SU-DHL-6 (cell line): Measurements from ENCODE around the gene NME7.

ENCODE experiments used
- H2AFZ ChIP-seq: fragments of 200-600 bp; sonication (generic); 2 replicates; pipeline ENCODE4 v1.6.1; 2014; ENCODE audit warnings: low read depth, mild to moderate bottlenecking, moderate library complexity, mixed read lengths, antibody characterized with exemption, low read length; ENCODE audit not compliant: severe bottlenecking
- H3F3A ChIP-seq: fragments of 200-600 bp; shearing (Covaris generic); 2 replicates; pipeline ENCODE4 v1.6.0; 2016; ENCODE audit warnings: antibody characterized with exemption, mild to moderate bottlenecking; ENCODE audit not compliant: insufficient read depth
- H3K27ac ChIP-seq: fragments of 200-600 bp; sonication (generic); 2 replicates; pipeline ENCODE4 v1.5.1; 2016; ENCODE audit warnings: low read depth, mild to moderate bottlenecking, low read length, moderate library complexity, mixed read lengths
- H3K27me3 ChIP-seq: fragments of 200-600 bp; sonication (generic), shearing (Covaris generic); 2 replicates; pipeline ENCODE4 v1.6.0; 2014; ENCODE audit warnings: mild to moderate bottlenecking, low read length
- H3K36me3 ChIP-seq: fragments of 200-600 bp; sonication (generic); 2 replicates; pipeline ENCODE4 v1.6.1; 2014; ENCODE audit warnings: mild to moderate bottlenecking, low read length, mixed read lengths
- H3K4me2 ChIP-seq: fragments of 300-600, 200-600 bp; shearing (Covaris generic), sonication (generic); 2 replicates; pipeline ENCODE4 v1.6.0; 2014; ENCODE audit warnings: low read length, low read depth, mild to moderate bottlenecking; ENCODE audit not compliant: poor library complexity, severe bottlenecking
- H3K4me3 ChIP-seq: fragments of 200-600 bp; sonication (generic); 2 replicates; pipeline ENCODE4 v1.5.1; 2014; ENCODE audit warnings: antibody characterized with exemption, low read length, mild to moderate bottlenecking, mixed read lengths; ENCODE audit not compliant: insufficient read depth, poor library complexity, severe bottlenecking
- H3K79me2 ChIP-seq: fragments of 200-600 bp; sonication (generic); 2 replicates; pipeline ENCODE4 v1.6.1; 2014; ENCODE audit warnings: mild to moderate bottlenecking, low read length, moderate library complexity; ENCODE audit not compliant: insufficient read depth
- H3K9ac ChIP-seq: fragments of 200-600 bp; sonication (generic); 2 replicates; pipeline ENCODE4 v1.7.0; 2014; ENCODE audit warnings: mild to moderate bottlenecking, low read length
- H3K9me2 ChIP-seq: fragments of 200-600 bp; sonication (generic); replicated peaks from 2 replicates; pipeline ENCODE4 v1.6.1; 2014; ENCODE audit warnings: low read length; ENCODE audit not compliant: insufficient read depth
- H3K9me3 ChIP-seq: fragments of 200-600 bp; sonication (generic); 2 replicates; pipeline ENCODE4 v1.6.1; 2014; ENCODE audit warnings: low read length, mixed read lengths; ENCODE audit not compliant: insufficient read depth
- H4K20me1 ChIP-seq: fragments of 200-600 bp; sonication (generic); 2 replicates; pipeline ENCODE4 v1.6.1; 2014; ENCODE audit warnings: low read depth, mild to moderate bottlenecking, antibody characterized with exemption, low read length, moderate library complexity, mixed read lengths
- CTCF ChIP-seq: fragments of 200-600 bp; sonication (generic); IDR thresholded peaks from one replicate; pipeline ENCODE4 v1.5.1; 2017; ENCODE audit warnings: antibody characterized with exemption, mild to moderate bottlenecking, low read length, moderate library complexity; ENCODE audit not compliant: insufficient read depth, poor library complexity, severe bottlenecking
- EZH2phosphoT487 ChIP-seq: fragments of 200-600 bp; sonication (generic), shearing (Covaris generic); conservative IDR thresholded peaks from 2 replicates; pipeline ENCODE4 v1.6.1; 2018; ENCODE audit warnings: mild to moderate bottlenecking, antibody characterized with exemption, low read length, moderate library complexity, mixed read lengths

Gene NME7

GRCh38 chr1:169100651-169101088 lies 266.9 kb downstream of the NME7 start:
- no peak overlapping the region for H3K9ac ChIP-seq
- no peaks in the 10 kb centered on the region for H3K9me2 ChIP-seq
- no peaks in the 10 kb centered on the region for H3K9me3 ChIP-seq
- no peaks in the 10 kb centered on the region for H4K20me1 ChIP-seq
- no peak overlapping the region for H3K27ac ChIP-seq
- H3K79me2 ChIP-seq, result no peaks in the 10 kb centered on the region
- no peak overlapping the region for H3K4me3 ChIP-seq
- no peaks in the 10 kb centered on the region for H3K27me3 ChIP-seq
- H2AFZ ChIP-seq, result no peak overlapping the region
- no peaks in the 10 kb centered on the region for H3K36me3 ChIP-seq
- TF ChIP-seq CTCF, result no peak
- TF ChIP-seq EZH2phosphoT487, result no peak
- no peaks in the 10 kb centered on the region for H3F3A ChIP-seq
- H3K4me2 ChIP-seq, result no peak overlapping the region

GRCh38 chr1:169100208-169100607 lies 267.4 kb downstream of the NME7 start:
- H3K9ac ChIP-seq, result no peak overlapping the region
- H3K4me2 ChIP-seq, result no peak overlapping the region
- no peaks in the 10 kb centered on the region for H4K20me1 ChIP-seq
- no peaks in the 10 kb centered on the region for H3F3A ChIP-seq
- H2AFZ ChIP-seq, result no peak overlapping the region
- H3K9me3 ChIP-seq, result no peaks in the 10 kb centered on the region
- H3K4me3 ChIP-seq, result no peak overlapping the region
- no peak overlapping the region for H3K27ac ChIP-seq
- no peaks in the 10 kb centered on the region for H3K79me2 ChIP-seq
- H3K9me2 ChIP-seq, result no peaks in the 10 kb centered on the region
- TF ChIP-seq EZH2phosphoT487 (no peak), CTCF (no peak)
- H3K27me3 ChIP-seq, result no peaks in the 10 kb centered on the region
- H3K36me3 ChIP-seq, result no peaks in the 10 kb centered on the region

- Histone ChIP-seq H4K20me1 (no peaks in the 10 kb centered on the region), H3K4me2 (no peak overlapping the region), H3F3A (no peaks in the 10 kb centered on the region), H2AFZ (no peak overlapping the region), H3K27me3 (no peaks in the 10 kb centered on the region), H3K79me2 (no peaks in the 10 kb centered on the region), H3K36me3 (no peaks in the 10 kb centered on the region), H3K9ac (no peak overlapping the region), H3K9me2 (no peaks in the 10 kb centered on the region), H3K9me3 (no peaks in the 10 kb centered on the region), H3K4me3 (no peak overlapping the region), H3K27ac (no peak overlapping the region)
- TF ChIP-seq CTCF (no peak), EZH2phosphoT487 (no peak)
Observed at GRCh38 chr1:169099561-169099960, 268.0 kb downstream of the NME7 start.

DNA sequence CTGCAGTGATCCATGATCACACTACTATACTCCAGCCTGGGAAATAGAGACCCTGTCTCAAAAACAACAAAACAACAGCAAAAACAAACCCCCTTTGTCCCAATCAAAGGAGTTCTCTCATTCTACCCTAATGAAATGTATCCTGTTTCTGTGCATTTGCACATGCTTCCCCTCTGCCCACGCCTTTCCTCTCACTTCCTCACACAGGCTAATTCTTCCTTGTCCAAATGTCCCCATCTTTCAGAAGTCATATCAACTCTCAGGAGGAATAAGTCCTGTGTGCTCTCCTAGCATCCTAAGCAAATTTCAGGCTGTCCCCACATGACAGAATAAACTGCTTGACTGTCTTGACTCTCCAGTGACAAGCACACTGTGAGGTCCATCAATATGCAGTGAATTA lies 269.2 kb downstream of the NME7 start:
- no peak overlapping the region for H3K27ac ChIP-seq
- no peaks in the 10 kb centered on the region for H3K36me3 ChIP-seq
- no peaks in the 10 kb centered on the region for H3K9me3 ChIP-seq
- H3K4me2 ChIP-seq, result no peak overlapping the region
- no peak overlapping the region for H3K4me3 ChIP-seq
- H3K9ac ChIP-seq, result no peak overlapping the region
- H2AFZ ChIP-seq, result no peak overlapping the region
- H3K9me2 ChIP-seq, result no peaks in the 10 kb centered on the region
- no peaks in the 10 kb centered on the region for H3K27me3 ChIP-seq
- H3K79me2 ChIP-seq, result no peaks in the 10 kb centered on the region
- TF ChIP-seq CTCF (no peak), EZH2phosphoT487 (no peak)
- no peaks in the 10 kb centered on the region for H3F3A ChIP-seq
- no peaks in the 10 kb centered on the region for H4K20me1 ChIP-seq
